Kidney tubule cell (primary cell): Measurements from ENCODE around the gene FAM234B.

ENCODE experiments used
- DNase-seq: peaks from one replicate; pipeline ENCODE4 v3.0.0-alpha.2; 2018; ENCODE audit warnings: low spot score

FAM234B gene

GRCh38 chr12:13119826-13120225 lies 75.6 kb downstream of the FAM234B start:
- DNase-seq, result no peak

- DNase-seq, result no peak
These were observed 76.2 kb downstream of the FAM234B start for GRCh38 chr12:13120413-13120812.

- DNase-seq, result no peak
These were observed 77.4 kb downstream of the FAM234B start for GRCh38 chr12:13121568-13121967.

GRCh38 chr12:13124656-13125505 lies 80.7 kb downstream of the FAM234B start:
- peak; percentile 91 for DNase-seq

GRCh38 chr12:13125996-13126395 lies 81.8 kb downstream of the FAM234B start:
- no peak for DNase-seq

- no peak for DNase-seq
These were observed 82.3 kb downstream of the FAM234B start for GRCh38 chr12:13126494-13126893.

GRCh38 chr12:13127444-13127843 lies 83.3 kb downstream of the FAM234B start:
- no peak for DNase-seq

- no peak for DNase-seq
These were observed 84.2 kb downstream of the FAM234B start for GRCh38 chr12:13128291-13128965.

GRCh38 chr12:13130981-13131380 lies 86.8 kb downstream of the FAM234B start:
- DNase-seq, result no peak
